D721Med (cell line): ENCODE results near the gene BICC1.

Experiments used
- DNase-seq: peaks from one replicate; pipeline ENCODE4 v3.0.0; 2011; ENCODE audit warnings: low spot score; ENCODE audit not compliant: insufficient read length
- FAIRE-seq: peaks from 2 replicates; lab custom pipeline; 2011; peaks lifted over from hg19 to GRCh38; lab: Jason Lieb, UNC
- TF ChIP-seq, protein P1 (sequence below): IDR thresholded peaks from 2 replicates; pipeline ENCODE4 v1.5.1; 2012; ENCODE audit warnings: mild to moderate bottlenecking, control low read depth; ENCODE audit not compliant: insufficient read depth; ENCODE audit errors: missing control alignments

Gene BICC1

DNA sequence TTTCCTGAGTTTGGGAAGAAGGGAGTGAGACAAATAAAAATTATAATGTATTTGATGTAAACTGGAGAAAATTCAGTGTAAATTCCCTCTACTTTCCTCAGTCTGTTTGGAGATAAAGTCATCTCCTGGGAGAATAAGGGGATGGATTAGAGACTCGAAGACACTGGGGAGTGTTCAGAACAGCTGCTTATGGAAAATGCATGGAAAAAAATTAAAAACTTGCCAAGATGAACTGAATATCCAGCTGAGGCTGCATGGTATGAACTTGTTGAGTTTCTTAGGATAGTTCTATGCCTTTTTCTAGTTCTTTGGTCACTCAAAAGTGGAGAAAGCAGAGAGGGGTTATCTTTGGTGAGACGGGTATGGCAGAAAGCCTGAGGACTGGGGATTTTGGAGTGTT lies 210.5 kb downstream of the BICC1 start:
- FAIRE-seq (no peak), DNase-seq (no peak)
- TF ChIP-seq, protein P1, sequence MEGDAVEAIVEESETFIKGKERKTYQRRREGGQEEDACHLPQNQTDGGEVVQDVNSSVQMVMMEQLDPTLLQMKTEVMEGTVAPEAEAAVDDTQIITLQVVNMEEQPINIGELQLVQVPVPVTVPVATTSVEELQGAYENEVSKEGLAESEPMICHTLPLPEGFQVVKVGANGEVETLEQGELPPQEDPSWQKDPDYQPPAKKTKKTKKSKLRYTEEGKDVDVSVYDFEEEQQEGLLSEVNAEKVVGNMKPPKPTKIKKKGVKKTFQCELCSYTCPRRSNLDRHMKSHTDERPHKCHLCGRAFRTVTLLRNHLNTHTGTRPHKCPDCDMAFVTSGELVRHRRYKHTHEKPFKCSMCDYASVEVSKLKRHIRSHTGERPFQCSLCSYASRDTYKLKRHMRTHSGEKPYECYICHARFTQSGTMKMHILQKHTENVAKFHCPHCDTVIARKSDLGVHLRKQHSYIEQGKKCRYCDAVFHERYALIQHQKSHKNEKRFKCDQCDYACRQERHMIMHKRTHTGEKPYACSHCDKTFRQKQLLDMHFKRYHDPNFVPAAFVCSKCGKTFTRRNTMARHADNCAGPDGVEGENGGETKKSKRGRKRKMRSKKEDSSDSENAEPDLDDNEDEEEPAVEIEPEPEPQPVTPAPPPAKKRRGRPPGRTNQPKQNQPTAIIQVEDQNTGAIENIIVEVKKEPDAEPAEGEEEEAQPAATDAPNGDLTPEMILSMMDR: no peak

DNA sequence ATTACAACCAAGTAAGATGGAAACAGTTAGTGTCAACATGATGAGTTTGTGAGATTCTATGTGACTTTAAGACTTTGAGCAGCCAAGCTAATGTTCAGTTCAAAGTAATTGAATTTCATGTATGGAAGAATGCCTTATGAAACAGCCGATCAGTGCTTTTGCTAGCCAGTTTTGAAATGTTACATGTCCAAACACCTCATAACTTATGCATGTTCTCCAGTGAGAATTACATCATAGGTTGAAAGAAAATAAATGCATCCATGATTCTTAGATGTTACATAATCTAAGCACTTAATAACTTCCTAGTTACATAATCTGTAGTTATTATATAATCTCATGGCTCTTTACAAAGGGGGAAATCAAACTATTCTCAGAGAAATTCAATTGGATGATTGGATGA lies 211.3 kb downstream of the BICC1 start:
- FAIRE-seq (no peak), DNase-seq (no peak)
- TF ChIP-seq, protein P1: no peak

DNA sequence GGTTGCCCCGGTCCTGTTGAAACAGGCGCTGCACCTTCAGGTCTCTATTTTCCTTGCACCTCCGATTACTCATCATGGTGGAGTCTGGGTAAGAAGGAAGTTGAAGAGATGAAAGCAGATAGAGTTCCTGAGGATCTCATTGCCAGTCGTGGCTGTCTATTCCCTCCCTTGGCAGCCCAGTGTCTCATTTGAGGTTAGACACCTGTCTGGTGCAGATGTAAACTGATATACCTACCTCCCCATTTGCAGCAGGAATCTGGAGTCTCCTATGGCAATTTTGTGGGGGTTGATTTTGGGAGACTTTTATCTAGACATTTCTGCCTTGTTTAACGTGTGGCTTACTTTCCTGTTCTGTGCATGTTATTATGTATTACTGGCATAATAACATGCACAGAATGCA lies 212.1 kb downstream of the BICC1 start:
- TF ChIP-seq, protein P1: no peak

DNA sequence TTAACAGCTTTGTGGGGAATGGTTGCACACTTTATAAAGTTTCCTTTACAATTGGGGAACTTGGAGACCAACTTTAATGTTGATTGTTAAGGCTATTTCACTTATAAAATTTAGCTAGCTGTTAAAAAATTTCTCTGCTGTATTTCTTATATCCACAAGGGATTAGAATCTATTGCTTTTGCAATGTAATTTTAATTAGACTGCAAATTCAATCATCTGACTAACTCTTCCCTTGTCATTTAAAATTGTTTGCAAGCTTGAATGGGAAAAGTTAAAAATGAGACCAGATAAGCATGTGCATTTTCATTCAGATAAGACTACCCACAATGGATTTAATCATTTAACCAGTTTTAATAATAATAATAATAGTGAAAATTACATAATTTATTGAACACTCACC lies 213.2 kb downstream of the BICC1 start:
- TF ChIP-seq, protein P1: no peak
- DNase-seq (no peak), FAIRE-seq (no peak)

More for the DNA sequence above, 212.1 kb downstream of the BICC1 start:
- DNase-seq (no peak), FAIRE-seq (no peak)

DNA sequence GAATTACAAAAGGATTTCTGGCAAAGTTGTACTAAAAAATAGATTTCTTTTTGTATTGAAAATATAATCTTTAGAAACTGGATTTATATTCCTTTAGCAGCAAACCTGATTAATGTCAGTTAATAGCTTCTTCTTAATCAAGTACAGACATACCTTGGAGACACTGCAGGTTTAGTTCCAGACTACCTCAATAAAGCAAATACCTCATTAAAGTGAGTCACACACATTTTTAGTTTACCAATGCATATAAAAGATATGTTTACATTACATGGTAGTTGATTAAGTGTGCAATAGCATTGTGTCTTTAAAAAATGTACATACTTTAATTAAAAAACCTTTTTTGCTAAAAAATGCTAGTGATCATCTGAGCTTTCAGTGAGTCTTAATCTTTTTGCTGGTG lies 215.0 kb downstream of the BICC1 start:
- DNase-seq (no peak), FAIRE-seq (no peak)
- TF ChIP-seq, protein P1: no peak

DNA sequence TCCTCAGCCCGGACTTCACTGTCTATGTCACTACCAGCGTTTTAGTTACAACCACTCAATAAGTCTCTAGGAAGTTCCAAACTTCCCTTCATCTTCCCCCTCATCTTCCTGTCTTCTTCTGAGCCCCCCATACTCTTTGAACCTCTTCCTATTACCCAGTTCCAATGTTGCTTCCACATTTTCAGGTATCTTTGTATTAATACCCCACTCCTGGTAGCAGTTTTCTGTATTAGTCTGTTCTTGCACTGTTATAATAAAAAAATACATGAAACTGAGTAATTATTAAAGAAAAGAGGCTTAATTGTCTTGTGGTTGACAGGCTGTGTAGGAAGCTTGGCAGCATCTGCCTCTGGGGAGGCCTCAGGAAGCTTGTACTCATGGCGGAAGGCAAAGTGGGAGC lies 218.6 kb downstream of the BICC1 start:
- FAIRE-seq (no peak), DNase-seq (no peak)
- TF ChIP-seq, protein P1: no peak

DNA sequence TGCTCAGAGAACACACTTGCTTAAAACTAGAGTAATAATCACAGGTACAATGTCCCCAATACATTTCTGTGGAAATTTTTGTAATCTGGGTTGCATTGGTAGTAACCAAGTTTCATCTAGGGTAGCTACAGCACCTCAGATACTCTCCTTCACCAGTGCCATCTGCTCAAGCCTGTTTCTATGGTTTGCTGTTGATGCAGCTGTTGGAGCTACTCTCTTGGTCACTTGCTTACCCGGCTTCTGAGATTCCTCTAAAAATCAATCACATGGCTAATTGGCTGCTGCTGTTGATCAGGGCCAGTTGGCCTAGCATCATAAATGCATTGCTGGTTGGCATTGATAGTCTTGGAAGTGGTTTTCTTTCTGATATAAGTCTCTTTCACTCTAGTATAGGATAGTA lies 220.8 kb downstream of the BICC1 start:
- no peak for FAIRE-seq
- DNase-seq: no peak
- TF ChIP-seq, protein P1: no peak
